ENCODE measurements around the gene GRPEL1. TPM values are rescaled to one million over a fixed set of nuclear protein-coding genes. Genes with fewer than 3 reads are reported as not detected.

GRPEL1 gene
- polyA plus RNA-seq, 3 donors: 44.1 to 49.6 (median 45.4) TPM

GRCh38 chr4:7043284-7044136, 24.4 kb downstream of the GRPEL1 start, which contains the start of gene TADA2B:
Gene TADA2B, plus strand, starts transcription at chr4:7043372. Its CDS starts 208 bp downstream, at chr4:7043580.
- Mint-ChIP-seq H3K4me3 (peak within 1 kb of the TSS; percentile 89 to 97), H3K27ac (peak within 1 kb of the TSS; percentile 81 to 95 (median 90)), H3K27me3 (ENCODE audit: low read depth in 3 of 3) (peaks cover 0 to 10% (median 3%) of the 10 kb centered on the region in 3 donors), H3K9me3 (peaks cover 0 to 3% (median 0%) of the 10 kb centered on the region in 7 donors), H3K36me3 (peaks cover 26 to 37% of the 10 kb centered on the region in 2 donors), H3K4me1 (peaks cover 60% of the 10 kb centered on the region)
- Histone ChIP-seq H3K9me3 (replicated peaks in 1 of 2; ENCODE audit: control insufficient read depth in 1 of 2, insufficient read depth in 1 of 2, low read length in 2 of 2) (no peaks in the 10 kb centered on the region), H2AFZ (ENCODE audit: insufficient read depth, low read depth, low read length, poor library complexity, severe bottlenecking) (peak within 1 kb of the TSS; percentile 88), H3K79me2 (ENCODE audit: insufficient read depth, low read length) (peaks cover 51% of the 10 kb centered on the region), H3K4me1 (ENCODE audit: control insufficient read depth in 1 of 2, insufficient read depth in 2 of 2, low read length in 2 of 2) (peaks cover 39 to 52% of the 10 kb centered on the region in 2 donors), H3K4me2 (replicated peaks; ENCODE audit: extremely low read depth, low read length, poor library complexity, severe bottlenecking) (peak within 1 kb of the TSS; percentile 99), H3K4me3 (replicated peaks in 1 of 3; ENCODE audit: low read depth in 2 of 3, low read length in 3 of 3) (peak within 1 kb of the TSS; percentile 84 to 92 (median 87)), H3K27ac (ENCODE audit: low read depth in 1 of 2, low read length in 2 of 2) (peak within 1 kb of the TSS; percentile 76 to 88), H4K20me1 (ENCODE audit: insufficient read depth, low read length) (peaks cover 47% of the 10 kb centered on the region), H3K9ac (ENCODE audit: insufficient read depth, low read length, poor library complexity, severe bottlenecking) (peak within 1 kb of the TSS; percentile 90), H3K27me3 (ENCODE audit: control insufficient read depth in 2 of 2, insufficient read depth in 2 of 2, low read length in 2 of 2) (no peaks in the 10 kb centered on the region), H3K36me3 (replicated peaks in 1 of 2; ENCODE audit: control insufficient read depth in 1 of 2, insufficient read depth in 2 of 2, low read length in 2 of 2) (peaks cover 0 to 26% of the 10 kb centered on the region in 2 donors)
- WGBS (ENCODE audit: insufficient coverage): under 1% methylated on average over 102 of the region's 119 CpGs
- intact Hi-C loops (cut with micrococcal nuclease): loop anchor here (2.0 to 10.0 kb wide), 5 partner anchors 15 to 329 kb away; partner anchors contain the start of gene BLOC1S4 (in 1 of the 2)
- DNase-seq: peak; percentile 50 to 60 (median 51)
- no peak for TF ChIP-seq CTCF (IDR thresholded peaks at IDR 0.05)

DNA sequence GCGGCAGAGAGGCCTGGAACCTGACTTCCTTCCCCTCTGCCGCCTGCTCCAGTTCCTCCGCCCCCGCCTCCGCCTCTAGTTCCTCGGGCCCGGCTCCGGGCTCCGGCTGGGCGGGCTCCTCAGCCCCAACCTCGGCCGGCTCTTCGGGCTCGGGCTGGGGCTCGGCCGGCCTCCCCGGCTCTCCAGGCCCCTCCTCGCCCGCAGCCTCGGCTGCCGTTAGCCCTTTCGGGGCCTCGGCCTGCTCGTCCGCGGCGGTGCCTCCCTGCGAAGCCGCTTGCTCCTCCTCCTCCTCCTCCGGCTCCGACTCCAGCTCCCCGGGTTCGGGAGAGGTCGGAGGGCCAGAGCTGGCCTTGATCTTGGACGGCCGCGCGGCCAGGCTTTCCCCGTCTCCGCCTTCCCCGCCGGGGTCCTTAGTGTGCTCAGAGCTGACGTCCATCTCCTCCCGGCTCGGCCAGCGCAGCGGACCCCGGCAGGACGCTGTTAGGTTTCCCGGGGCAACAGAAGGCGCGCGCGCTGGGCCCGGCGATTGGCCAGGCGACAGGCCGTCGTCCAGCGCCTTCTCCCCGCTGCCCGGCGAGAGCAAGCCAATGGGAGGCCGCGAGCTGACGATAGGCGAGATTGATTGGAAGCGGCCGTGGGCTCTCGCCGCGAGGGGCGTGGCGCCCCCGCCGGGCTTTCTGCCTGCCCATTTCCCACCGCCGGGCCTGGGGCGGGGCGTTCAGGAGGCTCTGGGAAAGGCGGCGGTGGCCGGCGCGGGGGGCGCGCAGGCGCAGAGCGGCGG, 25.2 kb downstream of the GRPEL1 start:
- H3K36me3 ChIP-seq (replicated peaks in 1 of 2; ENCODE audit: control insufficient read depth in 1 of 2, insufficient read depth in 2 of 2, low read length in 2 of 2): peaks cover 0 to 20% of the 10 kb centered on the region in 2 donors
- H3K4me1 Mint-ChIP-seq: peaks cover 57% of the 10 kb centered on the region
- TF ChIP-seq CTCF (IDR thresholded peaks at IDR 0.05): peak; percentile 21

More for the DNA sequence above, 25.2 kb downstream of the GRPEL1 start:
- Histone ChIP-seq H2AFZ (ENCODE audit: insufficient read depth, low read depth, low read length, poor library complexity, severe bottlenecking) (peak overlapping the region; percentile 88), H3K4me3 (replicated peaks in 1 of 3; ENCODE audit: low read depth in 2 of 3, low read length in 3 of 3) (peak overlapping the region; percentile 83 to 88 (median 84)), H3K4me1 (ENCODE audit: control insufficient read depth in 1 of 2, insufficient read depth in 2 of 2, low read length in 2 of 2) (peaks cover 39 to 52% of the 10 kb centered on the region in 2 donors), H3K27ac (ENCODE audit: low read depth in 1 of 2, low read length in 2 of 2) (peak overlapping the region; percentile 71 to 76), H4K20me1 (ENCODE audit: insufficient read depth, low read length) (peaks cover 39% of the 10 kb centered on the region), H3K27me3 (ENCODE audit: control insufficient read depth in 2 of 2, insufficient read depth in 2 of 2, low read length in 2 of 2) (no peaks in the 10 kb centered on the region), H3K9me3 (replicated peaks in 1 of 2; ENCODE audit: control insufficient read depth in 1 of 2, insufficient read depth in 1 of 2, low read length in 2 of 2) (no peaks in the 10 kb centered on the region), H3K4me2 (replicated peaks; ENCODE audit: extremely low read depth, low read length, poor library complexity, severe bottlenecking) (peak overlapping the region; percentile 82), H3K9ac (ENCODE audit: insufficient read depth, low read length, poor library complexity, severe bottlenecking) (peak overlapping the region; percentile 69), H3K79me2 (ENCODE audit: insufficient read depth, low read length) (peaks cover 43% of the 10 kb centered on the region)
- H3K4me3 Mint-ChIP-seq: peak overlapping the region; percentile 89 to 97
- under 1% methylated on average over 90 of the region's 90 CpGs for WGBS (ENCODE audit: insufficient coverage)
- intact Hi-C loops (cut with micrococcal nuclease): loop anchor here (1.0 to 10.0 kb wide), 5 partner anchors 26 to 328 kb away; partner anchors contain the start of genes GRPEL1 (in 2 of the 2) and BLOC1S4 (in 1 of the 2)
- DNase-seq: peak; percentile 97 to 98 (median 97)
- H3K27ac Mint-ChIP-seq: peak overlapping the region; percentile 81 to 95 (median 90)
- peaks cover 23 to 32% of the 10 kb centered on the region in 2 donors for H3K36me3 Mint-ChIP-seq
- H3K9me3 Mint-ChIP-seq: peaks cover 0 to 3% (median 0%) of the 10 kb centered on the region in 7 donors
- H3K27me3 Mint-ChIP-seq (ENCODE audit: low read depth in 3 of 3): peaks cover 0 to 10% (median 3%) of the 10 kb centered on the region in 3 donors

Measured in CD14-positive monocyte (primary cell).